Astrocyte (in vitro differentiated cells and primary cell): ENCODE measurements around the gene NR2C2.

Experiments used
- CTCF ChIP-seq: IDR thresholded peaks from 2 replicates; pipeline ENCODE4 v1.5.1; 2011; ENCODE audit warnings: low read depth, mild to moderate bottlenecking, inconsistent platforms, low read length, moderate library complexity; ENCODE audit not compliant: insufficient read depth
- EZH2 ChIP-seq: IDR thresholded peaks from 2 replicates; pipeline ENCODE4 v1.6.1; 2012; ENCODE audit warnings: mild to moderate bottlenecking, low read length, inconsistent platforms; ENCODE audit not compliant: insufficient read depth

DNA sequence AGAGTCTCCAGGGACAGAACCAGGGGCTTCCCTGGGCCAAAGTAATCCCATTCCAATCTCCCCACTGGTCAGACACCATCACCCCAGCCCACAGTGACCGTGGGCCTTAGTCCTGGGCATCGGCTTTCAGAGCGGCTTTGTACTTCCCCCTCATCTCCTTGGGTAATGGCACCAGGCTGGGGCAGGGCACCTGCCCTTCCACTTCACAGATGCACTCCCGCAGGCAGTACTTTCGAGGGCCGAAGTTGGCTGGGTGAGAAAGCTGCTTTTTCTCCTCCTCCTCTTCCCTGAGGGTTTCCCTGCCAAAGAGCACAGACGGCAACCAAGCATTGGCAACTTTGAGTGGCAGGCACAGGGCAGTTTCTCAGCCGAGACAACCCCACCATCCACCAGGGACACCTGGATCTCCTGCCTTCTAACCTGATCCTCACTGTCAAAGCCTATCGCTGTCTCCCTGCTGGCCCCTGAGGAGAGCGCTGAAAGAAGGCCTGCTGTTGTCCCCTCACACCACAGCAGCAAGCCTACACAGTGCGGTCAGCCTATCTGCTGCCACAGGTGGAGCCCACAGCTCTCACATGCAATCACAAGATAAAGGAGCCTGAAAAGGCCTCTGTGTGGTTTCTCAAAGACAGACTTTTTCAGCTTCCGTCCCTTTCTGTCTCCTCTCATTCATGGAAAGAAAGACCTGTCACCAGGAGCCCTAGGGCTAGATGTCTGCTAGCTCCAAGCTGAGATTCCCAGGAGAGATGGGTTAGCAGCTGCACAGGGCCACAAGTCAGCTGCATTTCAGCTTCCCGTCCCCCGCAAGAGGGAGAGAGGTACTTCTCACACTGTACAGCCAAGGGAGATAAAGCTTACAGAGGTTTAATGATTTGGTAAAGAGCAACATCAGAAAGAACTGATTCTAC lies 105.2 kb downstream of the NR2C2 start:
- no peak for TF ChIP-seq EZH2
- TF ChIP-seq CTCF = no peak
